ENCODE results near the gene ADAMTS2.

The ADAMTS2 gene

DNA sequence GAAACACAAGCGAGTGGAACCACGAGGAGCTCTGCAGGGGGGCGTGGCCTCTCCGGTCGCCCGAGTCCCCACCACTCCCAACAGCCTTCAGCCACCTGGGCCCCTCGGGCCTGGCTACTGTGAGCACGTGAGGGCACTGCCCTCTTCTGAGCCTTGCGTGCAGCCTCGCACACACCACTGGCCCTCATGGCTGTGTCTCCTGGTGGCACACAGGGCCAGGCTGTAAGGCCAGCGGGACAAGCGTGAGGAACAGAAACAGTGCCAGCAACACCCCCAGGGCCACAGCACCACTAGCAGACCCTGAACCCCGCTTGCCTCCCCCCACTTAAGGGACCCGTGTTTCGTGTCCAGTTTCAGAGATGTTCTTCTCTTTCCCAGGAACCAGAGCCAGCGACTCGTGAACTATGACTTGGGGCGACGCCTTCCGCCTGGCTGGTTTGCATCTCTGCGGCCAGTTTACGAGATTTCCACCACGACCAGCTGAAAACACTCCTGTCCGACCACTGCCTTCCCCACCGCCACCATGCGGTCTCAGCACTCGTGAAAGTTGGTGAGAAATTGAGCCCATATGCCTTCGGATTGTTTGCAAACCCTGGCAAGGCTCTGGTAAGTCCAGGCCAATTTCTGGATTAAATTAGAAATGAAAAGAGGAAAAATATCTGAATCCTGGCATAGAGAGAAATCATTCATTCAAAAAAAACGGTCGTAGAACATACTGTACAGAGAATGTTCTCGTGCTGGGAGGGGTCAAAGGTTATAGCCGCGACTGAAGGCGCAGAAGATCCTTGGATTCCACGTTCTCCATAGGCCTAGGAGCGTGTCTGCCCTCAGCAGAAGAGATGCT, 149.5 kb downstream of the ADAMTS2 start:
- H3K4me3 ChIP-seq (ENCODE audit: low read depth, low read length): no peak overlapping the region
- no peak for DNase-seq (ENCODE audit: low read depth)

DNA sequence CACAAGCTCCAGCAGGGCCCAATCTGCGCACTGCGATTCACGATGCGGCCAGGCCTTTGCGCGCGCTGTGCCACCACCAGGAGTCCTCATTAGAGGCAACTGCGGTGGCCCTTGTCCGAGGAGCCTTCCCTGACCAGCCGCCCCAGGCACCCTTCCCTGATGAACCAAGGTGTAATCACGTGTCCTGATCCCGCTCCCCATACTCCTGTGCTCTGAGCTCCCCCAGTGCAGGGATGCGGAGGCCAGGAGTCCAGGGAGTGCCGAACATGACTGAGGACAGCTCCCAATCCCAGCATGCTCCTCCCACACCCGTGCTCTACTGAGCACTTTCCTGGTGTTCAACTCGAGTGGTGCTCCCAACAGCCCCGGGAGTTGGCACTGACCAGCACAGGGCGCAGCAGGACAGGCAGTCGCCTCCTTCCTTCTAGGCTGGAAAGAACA, 150.3 kb downstream of the ADAMTS2 start:
- no peak overlapping the region for H3K4me3 ChIP-seq (ENCODE audit: low read depth, low read length)
- DNase-seq (ENCODE audit: low read depth): no peak

GRCh38 chr5:179194201-179194910, 150.9 kb downstream of the ADAMTS2 start:
- no peak overlapping the region for H3K4me3 ChIP-seq (ENCODE audit: low read depth, low read length)
- no peak for DNase-seq (ENCODE audit: low read depth)

GRCh38 chr5:179193746-179194145, 151.5 kb downstream of the ADAMTS2 start:
- no peak for DNase-seq (ENCODE audit: low read depth)
- no peak overlapping the region for H3K4me3 ChIP-seq (ENCODE audit: low read depth, low read length)

DNA sequence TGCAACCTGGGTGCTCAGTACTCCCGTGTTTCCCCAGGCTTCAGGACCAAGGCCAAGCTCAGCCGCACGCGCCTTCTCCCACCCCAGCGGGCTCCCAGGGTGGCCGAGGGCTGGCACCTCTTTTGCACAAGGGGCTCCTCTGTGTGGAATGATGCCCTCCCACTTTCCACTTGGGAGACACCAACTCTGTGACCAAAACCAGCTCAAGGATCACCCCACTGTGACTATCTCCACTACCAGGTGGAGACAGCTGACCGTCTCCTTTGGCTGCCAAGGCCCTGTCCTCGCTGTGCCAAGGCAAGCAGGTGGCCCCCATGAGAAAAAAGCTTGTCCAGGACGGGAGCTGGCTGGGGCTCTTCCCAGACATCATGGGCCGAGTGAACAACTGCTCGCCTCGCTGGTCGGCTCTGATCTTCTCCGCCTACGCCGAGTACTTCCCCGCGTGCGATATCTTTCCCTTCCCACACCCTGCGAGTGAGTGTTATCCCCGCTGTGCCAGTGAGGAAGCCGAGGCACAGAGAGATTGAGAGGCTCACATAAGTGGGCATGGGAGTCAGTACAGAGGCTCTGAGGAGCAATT, 152.3 kb downstream of the ADAMTS2 start:
- DNase-seq (ENCODE audit: low read depth): no peak
- no peak overlapping the region for H3K4me3 ChIP-seq (ENCODE audit: low read depth, low read length)

GRCh38 chr5:179192185-179192890, 152.9 kb downstream of the ADAMTS2 start:
- no peak for DNase-seq (ENCODE audit: low read depth)
- H3K4me3 ChIP-seq (ENCODE audit: low read depth, low read length): no peak overlapping the region

GRCh38 chr5:179191506-179192184, 153.6 kb downstream of the ADAMTS2 start:
- no peak for DNase-seq (ENCODE audit: low read depth)
- H3K4me3 ChIP-seq (ENCODE audit: low read depth, low read length): no peak overlapping the region

DNA sequence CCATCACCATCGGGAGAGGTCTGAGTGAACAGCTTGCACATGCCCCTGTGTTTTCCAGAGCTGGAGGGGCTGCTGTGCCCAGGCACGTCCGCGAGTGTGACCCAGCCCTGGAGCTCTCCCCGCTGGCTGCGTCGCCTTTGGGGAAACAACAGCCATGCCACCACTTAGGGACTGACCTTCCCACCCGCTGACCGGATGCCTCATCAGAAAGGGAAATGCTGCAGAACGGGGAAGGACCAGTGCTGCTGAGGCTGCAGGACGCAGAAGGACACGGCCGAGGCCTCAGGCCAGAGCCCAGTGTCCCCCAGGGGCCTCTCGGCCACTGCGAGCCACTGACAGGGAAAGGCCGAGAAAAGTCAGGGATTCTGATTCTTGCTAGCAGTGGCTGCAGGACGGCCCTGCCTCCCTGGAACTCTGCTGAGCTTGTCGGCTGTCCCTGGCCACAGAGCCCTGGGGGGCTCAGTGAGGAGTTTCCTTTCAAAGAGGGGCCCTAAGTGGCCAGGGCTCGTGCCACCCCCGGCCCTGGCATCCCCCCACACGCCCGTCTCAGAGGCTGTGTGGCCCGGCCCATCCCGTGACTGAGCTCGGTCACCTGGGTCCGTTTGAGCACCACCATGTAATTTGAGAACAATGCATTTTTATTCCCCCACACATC, 154.3 kb downstream of the ADAMTS2 start:
- no peak overlapping the region for H3K4me3 ChIP-seq (ENCODE audit: low read depth, low read length)
- no peak for DNase-seq (ENCODE audit: low read depth)

- DNase-seq (ENCODE audit: low read depth): no peak
- H3K4me3 ChIP-seq (ENCODE audit: low read depth, low read length): no peak overlapping the region
Observed at GRCh38 chr5:179188636-179189035, 156.6 kb downstream of the ADAMTS2 start.

DNA sequence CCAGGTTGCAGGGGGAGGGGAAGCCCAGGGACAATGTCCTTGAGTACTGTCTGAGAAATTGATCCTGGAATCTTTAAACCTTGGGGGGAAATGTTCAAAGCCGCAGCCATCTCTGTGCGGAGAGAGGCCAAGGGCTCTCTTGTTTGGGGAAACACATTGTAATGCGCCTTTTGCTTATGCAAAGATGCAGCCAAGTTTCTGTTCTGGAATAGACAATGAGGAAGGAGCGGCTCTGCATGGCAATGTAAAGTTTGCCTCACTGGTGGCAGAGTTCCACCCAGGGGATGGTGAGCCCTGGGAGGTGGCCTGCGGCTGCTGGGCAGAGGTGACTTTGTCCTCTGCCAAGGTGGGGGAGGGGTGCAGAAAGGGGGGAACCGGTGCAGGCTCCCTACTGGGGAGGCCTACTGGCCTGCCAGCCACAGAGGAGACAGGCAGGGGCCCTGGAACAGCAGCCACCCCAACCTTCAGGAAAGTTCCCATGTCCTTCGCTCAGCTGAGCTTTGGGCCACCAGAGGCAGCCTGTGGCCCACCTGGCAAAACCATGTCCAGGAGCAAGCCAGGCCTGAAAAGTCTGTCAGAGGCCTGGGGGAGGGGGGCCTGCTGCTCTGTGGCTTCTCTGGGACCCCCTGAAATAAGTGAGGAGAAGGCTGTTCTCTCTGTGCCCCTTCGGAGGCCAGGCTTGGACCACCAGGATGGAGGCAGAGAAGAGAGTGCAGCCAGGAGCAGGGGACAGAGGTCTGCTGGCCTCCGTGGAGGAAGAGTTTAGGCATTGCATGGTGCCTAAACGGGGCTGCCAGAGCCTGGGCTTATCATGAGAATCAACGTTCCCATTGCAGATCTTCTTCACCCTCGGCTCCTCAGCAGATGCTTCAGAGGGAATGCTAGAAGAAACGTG, 157.3 kb downstream of the ADAMTS2 start:
- no peak overlapping the region for H3K4me3 ChIP-seq (ENCODE audit: low read depth, low read length)
- DNase-seq (ENCODE audit: low read depth): no peak

- H3K4me3 ChIP-seq (ENCODE audit: low read depth, low read length): no peak overlapping the region
Observed at GRCh38 chr5:179187229-179187678, 158.0 kb downstream of the ADAMTS2 start.

GRCh38 chr5:179186801-179187200, 158.5 kb downstream of the ADAMTS2 start:
- H3K4me3 ChIP-seq (ENCODE audit: low read depth, low read length): no peak overlapping the region
- DNase-seq (ENCODE audit: low read depth): no peak

More at GRCh38 chr5:179187229-179187678, 158.0 kb downstream of the ADAMTS2 start:
- DNase-seq (ENCODE audit: low read depth): no peak

DNA sequence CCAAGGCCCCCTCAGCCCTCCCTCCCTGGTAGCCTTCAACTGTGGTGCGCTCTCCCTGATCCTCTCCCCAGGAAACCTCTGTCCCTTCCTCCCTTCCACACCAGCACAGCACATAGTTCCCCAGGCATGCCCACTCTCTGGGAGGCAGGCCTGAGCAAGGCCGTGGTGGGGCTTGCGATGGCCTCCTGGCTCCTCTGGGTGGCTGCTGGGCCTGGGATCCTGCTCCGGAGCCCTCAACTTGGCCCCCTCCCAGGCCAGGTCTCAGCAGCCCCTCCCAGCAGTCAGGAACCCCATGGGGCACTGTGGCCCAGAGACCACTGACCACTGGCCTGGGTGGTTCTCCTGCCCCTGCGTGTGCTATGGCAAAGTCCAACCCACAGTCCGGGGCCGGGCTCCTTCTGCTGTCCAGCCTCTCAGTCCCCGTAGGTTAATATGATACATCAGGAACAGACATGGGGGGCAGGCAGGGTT, 159.3 kb downstream of the ADAMTS2 start:
- DNase-seq (ENCODE audit: low read depth): no peak
- no peak overlapping the region for H3K4me3 ChIP-seq (ENCODE audit: low read depth, low read length)

GRCh38 chr5:179185256-179185940, 159.9 kb downstream of the ADAMTS2 start:
- H3K4me3 ChIP-seq (ENCODE audit: low read depth, low read length): no peak overlapping the region
- no peak for DNase-seq (ENCODE audit: low read depth)

- no peak overlapping the region for H3K4me3 ChIP-seq (ENCODE audit: low read depth, low read length)
- no peak for DNase-seq (ENCODE audit: low read depth)
Observed at GRCh38 chr5:179184521-179185050, 160.7 kb downstream of the ADAMTS2 start.

DNA sequence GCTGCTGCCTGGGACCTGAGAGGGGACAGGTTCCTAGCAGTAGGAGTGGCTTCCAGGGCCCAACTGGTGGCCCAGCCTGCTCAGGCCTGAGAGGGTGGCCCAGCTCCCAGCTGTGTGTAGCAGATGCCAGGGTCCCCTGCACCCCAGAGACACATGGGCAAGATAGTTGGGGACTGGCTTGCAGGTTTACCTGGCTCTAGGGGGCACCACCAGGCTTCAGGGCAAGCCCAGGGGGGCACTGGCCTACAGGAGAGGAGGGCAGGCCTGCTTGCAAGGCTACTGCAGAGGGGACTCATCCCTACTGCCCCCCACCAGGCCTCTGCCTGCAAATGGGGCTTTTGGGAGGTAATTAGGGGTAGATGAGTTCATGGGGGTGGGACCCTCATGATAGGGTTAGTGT, 161.8 kb downstream of the ADAMTS2 start:
- DNase-seq (ENCODE audit: low read depth): no peak

GRCh38 chr5:179182601-179183000, 162.7 kb downstream of the ADAMTS2 start:
- H3K4me3 ChIP-seq (ENCODE audit: low read depth, low read length): no peak overlapping the region
- no peak for DNase-seq (ENCODE audit: low read depth)

More for the DNA sequence above, 161.8 kb downstream of the ADAMTS2 start:
- H3K4me3 ChIP-seq (ENCODE audit: low read depth, low read length): no peak overlapping the region
